NCI-H146 treated with DMSO at 0.1 percent for 48 hours (cell line): ENCODE data around the gene SMYD2.

Experiments used
- DNase-seq: peaks from one replicate; lab custom pipeline; 2025; ENCODE audit not compliant: unreplicated experiment; lab: John Stamatoyannopoulos, UW

The SMYD2 gene

DNA sequence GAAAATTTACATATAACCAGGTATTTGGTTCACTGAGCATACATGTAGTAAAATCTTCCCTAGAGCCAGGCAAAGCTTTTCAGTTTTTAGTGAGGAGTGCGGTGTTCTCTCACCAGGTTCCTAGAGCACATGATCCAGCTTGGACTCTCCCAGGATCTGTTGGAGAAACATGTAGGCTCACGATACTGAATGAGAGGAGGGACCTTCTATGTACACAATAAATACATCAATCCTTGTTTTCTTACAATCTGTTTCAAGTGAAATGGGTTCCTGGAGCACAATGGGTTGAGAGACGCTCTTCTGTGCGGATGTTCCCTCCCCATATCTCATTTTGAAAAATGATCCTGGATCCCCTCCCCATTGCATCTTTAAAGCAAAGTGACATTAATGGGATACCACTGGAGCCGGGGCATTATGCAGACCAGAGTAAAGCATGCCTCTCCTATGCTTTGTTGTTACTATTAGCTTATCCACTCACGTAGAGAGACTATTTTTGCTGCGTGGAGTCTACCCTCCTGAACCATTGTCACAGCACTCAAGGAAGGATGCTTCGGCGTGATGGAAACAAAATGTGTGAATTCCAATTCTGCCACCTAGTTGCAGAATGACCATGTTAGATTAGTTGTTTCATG lies 19.3 kb downstream of the SMYD2 start:
- no peak for DNase-seq

DNA sequence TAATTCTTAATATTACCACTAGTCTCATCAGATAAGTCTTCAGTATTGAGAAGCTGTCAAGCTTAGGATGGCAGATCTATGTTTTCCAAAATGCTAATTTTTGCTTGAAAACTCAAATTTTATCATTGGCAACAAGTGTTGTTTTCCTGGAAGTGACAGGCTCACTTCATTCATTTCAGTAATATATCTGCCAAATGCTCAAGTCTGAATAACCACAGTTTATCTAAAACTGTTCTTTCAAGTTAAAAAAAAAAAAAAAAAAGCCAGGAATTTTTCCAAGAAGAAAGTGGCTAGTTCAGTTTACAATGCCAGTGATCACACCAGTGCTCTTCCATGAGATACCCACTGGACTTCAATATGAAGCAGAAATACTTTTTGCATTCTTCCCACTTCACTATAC lies 20.6 kb downstream of the SMYD2 start:
- DNase-seq, result no peak

GRCh38 chr1:214303141-214303930 lies 22.4 kb downstream of the SMYD2 start:
- DNase-seq, result no peak

- DNase-seq, result no peak
Measured at GRCh38 chr1:214305164-214305751, 24.3 kb downstream of the SMYD2 start.

GRCh38 chr1:214306269-214306668 lies 25.3 kb downstream of the SMYD2 start:
- no peak for DNase-seq

GRCh38 chr1:214310010-214310409 lies 29.1 kb downstream of the SMYD2 start:
- no peak for DNase-seq

DNA sequence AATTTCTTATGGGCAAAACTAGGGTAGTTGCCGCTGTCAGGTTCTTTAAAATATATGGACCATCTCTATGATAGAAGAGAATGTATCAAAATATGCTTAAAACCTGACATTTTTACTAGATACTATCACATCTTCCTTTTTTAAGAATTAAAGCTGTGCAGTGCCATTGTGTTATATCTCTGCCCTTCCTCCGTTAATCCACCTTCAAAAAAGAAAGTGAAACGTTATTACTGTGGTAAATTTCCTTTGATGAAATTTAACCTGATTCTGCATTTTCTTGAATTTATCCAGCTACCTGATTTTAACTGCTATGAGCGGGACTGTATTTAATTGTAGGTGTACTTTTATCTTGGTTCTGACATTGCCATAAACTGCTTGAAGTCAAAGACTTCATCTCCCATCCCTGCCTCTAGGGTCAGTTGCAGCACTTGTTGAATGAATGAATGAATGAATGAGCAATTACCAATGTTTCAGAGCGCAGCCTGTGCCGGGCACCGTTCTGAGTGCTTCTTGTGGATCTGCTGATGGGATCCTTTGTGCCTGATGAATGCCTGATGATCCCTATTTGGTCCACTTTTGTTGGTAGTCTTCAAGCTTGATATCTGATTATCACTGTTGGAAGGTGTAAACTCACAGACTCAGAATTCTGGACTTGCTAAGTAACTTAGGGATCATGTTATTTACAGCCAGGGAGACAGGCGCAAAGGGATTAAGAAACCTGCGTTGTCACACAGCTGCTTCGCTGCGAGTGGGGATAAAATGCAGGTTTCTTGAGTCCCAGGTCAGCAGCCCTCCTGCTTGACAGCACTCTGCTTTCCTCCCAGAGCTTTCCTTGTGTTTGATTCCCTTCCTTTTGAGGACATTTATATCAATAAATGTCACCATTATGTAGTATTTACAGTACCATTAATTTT lies 30.1 kb downstream of the SMYD2 start:
- no peak for DNase-seq

- DNase-seq, result no peak
Measured at GRCh38 chr1:214312530-214313051, 31.6 kb downstream of the SMYD2 start.

DNA sequence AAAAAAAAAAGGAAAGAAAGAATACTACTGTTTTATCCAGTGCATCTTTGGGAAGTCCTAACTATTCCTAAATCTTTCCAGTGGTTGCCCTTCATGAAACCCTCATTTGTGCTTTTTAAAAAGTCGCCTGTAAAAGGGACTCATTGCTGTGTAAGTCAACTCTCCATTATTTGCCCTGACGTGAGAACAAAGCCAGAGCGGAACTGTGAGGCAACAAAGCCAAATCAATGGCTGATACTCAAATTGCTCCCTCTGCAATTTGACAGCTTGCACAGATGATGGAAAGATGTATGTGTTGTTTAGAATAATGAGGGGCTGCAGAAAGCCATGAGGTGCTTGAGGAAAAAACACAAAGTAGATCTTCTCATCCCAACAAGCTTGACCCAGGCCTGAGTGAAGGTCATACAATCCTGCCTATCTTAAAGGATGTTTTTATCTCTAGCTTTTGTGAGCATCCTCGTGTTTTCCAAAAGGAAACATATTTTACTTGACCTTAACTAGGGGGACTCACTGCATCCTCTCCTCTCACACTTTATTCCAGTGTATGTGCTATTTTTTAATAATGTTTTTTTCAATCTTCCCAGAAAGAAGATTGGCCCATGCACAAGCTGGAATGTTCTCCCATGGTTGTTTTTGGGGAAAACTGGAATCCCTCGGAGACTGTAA lies 33.4 kb downstream of the SMYD2 start:
- DNase-seq, result peak; percentile 46

GRCh38 chr1:214316593-214316992 lies 35.6 kb downstream of the SMYD2 start:
- DNase-seq, result no peak

GRCh38 chr1:214317300-214317699 lies 36.3 kb downstream of the SMYD2 start:
- DNase-seq, result no peak

DNA sequence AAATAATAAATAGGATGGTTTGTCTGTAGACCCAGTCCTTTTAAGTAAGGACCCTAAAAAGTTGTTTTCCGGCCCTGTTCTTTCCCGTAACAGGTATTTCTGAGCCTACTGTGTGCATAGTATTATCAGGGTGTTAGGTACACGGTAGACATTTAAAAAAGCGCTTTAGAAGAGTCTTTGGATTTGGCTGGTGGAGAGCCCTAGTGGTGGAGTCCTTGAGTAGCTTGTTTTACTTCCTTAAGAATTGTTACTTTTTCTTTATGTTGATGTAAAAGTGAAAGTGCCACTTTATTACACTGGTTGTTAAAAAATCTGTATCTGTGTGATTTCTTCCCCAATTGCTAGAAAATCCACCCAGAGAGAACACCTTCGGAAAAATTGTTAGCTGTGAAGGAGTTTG lies 36.8 kb downstream of the SMYD2 start:
- no peak for DNase-seq

- DNase-seq, result no peak
Measured at GRCh38 chr1:214318356-214318755, 37.4 kb downstream of the SMYD2 start.

DNA sequence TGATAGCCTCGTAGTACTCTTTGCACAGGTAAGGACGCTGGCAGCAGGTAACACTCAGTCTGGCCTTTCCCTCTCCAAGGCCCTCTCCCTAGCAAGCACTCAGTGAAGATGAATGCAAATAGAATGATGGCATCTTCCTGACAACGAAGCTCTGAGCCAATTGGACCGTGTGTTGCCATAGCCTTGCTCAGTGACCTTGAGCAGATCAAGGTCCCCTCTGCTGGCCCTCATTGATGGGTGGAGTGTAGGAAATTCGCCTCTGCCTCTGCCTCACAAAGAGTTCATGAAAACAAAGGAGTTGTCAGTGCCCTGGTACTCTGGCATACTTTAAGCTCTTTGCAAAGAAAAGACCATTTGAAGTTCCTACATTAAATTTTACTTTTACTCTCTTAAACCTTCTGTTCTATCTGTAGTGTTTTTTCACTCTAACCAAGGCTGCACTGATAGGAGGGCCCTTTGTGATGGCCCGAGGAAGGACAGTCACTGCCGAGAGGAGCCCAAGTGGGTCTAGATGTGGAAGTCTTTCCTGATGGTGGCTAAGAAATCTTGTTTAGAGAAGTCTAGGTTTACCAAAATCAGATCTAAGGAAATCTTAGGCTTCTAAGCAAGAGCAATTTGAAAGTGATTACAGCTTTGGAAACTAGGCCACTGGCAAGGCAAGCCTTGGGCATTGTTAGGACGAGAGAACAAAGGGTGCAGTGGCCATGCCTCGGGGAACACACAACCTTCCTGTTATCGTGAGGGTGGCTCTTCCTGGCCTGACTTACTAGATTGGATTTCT lies 38.2 kb downstream of the SMYD2 start:
- DNase-seq, result no peak

DNA sequence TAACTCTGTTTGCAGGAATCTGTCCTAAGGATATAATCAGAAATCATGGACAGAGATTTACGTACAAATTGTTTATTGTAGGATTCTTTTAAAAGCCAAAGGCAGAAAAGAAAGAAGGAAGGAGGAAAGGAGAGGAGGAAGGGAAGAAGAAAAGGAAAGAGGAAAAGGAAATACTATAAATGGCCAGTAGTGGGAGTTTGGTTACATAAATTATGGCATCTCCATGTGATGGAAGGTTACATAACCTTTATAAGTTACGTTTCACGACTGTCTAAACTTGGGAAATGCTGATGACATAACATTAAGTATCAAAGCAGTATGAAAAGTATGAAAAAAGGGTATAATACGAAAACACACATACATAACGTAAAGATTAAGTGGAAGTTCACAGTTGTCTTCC lies 39.0 kb downstream of the SMYD2 start:
- no peak for DNase-seq

DNA sequence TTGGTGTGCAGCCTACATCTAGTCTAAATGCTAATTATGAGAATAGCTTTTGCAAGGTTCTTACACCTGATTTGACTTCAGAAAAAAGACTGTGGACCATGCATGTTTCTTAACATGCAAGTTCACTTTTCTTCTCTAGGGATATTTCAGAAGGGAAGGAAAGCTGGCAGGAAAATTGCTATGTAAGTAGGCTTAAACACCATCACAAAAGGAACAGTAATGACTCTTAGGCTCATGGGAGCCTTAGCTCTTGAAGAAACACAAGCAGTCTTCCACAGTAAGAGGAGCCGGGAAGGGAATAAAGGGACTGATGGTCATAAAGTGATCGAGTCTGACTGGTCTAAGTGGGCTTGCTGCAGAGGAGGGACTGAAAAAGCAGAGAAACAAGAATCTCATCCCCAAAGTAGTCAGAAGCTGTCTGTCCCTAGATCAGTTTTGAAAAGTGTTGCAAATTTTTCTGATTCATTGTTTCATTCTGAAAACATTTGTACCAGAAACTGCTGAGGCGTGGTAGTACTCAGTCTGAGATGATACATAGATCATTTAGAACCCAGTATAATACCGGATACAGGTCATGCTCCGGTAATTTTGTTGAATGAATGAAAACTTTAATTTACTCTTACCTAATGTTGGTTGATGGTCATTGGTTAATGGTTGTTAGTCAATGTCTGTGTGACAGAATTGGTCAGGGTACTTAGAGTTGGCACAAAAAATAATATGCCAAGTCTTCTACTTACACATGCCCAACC lies 40.9 kb downstream of the SMYD2 start:
- no peak for DNase-seq

- no peak for DNase-seq
Measured at GRCh38 chr1:214324896-214325800, 44.2 kb downstream of the SMYD2 start.

DNA sequence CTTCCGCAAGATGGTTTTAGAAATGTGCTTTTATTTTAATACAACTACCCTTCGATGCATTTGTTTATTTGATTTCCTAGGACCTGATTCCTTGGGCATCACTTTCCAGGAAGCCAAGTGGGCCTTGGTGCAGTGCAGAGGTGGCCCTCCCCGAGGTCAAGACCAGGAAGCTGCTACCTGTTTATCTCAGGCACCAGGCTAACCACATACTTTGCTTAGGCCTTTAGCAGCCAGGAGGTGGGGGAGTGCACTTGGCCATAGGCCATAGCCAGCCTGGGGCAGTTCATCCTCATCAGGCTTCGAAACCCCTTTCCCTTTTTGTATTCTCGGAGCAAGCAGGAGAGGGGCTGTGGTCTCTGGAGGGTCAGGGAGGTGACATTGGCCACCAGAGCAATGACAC lies 45.4 kb downstream of the SMYD2 start:
- DNase-seq, result no peak
